GM21529 (cell line): ENCODE data around the gene HACE1.

ENCODE experiments used
- ATAC-seq: cut with Tn5 transposase; IDR thresholded peaks from one replicate; pipeline ENCODE4 v1.9.1; 2021; ENCODE audit not compliant: unreplicated experiment

HACE1 gene

GRCh38 chr6:104689551-104690205, 170.0 kb downstream of the HACE1 start:
- no peak for ATAC-seq

DNA sequence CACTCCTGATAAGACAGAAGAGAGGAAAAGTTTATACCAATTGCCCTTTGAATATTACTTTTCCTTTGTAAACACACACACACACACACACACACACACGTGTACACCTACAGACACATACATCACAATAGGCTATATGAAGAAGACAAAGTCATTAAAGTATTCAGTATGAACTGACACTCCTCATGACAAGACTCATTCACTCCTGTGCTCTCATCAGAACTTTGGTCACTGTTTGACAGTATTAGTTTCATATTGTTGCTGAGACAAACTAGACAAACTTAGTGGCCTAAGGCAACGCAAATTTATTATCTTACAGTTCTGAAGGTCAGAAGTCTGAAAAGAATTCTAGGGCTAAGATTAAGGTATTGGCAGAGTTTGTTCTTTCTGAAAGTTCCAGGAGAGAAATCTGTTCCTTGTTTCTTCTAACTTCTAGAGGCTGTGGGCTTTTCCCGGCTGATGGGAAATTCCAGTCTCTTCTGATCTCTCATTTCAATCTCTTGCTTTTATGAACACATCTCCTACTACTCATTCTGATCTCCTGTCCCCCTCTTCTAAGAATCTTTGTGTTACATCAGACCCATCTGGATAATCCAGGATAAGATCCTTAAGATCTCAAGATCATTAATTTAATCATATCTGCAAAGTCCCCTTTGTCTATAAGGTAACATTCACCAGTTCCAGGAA, 171.3 kb downstream of the HACE1 start:
- ATAC-seq: peak; percentile 79

DNA sequence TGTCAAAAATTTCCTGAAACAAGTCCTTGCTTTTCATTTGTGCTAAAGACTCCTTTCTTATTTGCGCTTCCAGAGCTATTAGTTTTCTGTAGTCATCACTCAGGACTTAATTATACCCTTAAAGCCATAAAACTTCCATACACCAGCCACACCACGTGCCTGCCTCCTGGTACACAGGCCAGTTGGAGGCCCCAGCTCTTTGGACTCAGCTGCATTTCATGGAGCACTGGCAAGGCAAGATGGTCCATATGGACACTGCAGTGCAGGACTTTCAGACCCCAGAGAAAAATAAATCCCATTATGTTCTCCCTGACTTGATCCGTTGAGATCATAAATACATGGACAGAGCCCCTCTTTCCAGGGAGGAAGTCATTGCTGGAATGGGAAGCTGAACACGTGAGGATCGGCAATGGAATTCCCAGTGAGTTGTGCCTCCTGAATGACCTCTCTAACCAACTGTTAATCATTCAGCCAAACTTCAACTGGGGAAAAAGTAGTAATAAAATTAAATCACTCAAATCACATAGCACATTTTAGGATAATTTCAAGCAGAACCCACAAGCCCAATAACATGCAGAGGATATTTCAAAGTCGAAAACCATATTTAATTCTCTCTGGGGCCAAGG, 173.1 kb downstream of the HACE1 start:
- no peak for ATAC-seq

- no peak for ATAC-seq
These were observed 173.7 kb downstream of the HACE1 start for GRCh38 chr6:104685871-104686549.

GRCh38 chr6:104684911-104685415, 174.8 kb downstream of the HACE1 start:
- no peak for ATAC-seq

- no peak for ATAC-seq
These were observed 175.9 kb downstream of the HACE1 start for GRCh38 chr6:104683809-104684208.

- ATAC-seq: peak; percentile 80
These were observed 176.7 kb downstream of the HACE1 start for GRCh38 chr6:104682722-104683643.

DNA sequence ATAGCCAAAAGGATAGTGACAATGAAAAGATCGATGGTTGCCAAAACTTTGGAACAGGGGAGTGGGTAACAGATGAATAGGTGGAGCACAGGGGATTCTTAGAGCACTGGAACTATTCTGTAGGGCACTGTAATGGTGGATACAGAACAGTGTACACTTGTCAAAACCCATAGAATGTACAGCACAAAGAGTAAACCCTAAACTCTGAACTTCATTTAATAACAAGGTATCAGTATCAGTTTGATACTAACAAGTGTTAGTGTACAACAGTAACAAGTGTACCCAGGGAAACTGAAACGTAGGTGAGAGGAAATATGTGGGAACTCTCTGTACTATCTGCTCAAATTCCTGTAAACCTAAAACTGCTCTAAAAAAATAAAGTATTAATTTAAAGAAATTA, 179.2 kb downstream of the HACE1 start:
- no peak for ATAC-seq

DNA sequence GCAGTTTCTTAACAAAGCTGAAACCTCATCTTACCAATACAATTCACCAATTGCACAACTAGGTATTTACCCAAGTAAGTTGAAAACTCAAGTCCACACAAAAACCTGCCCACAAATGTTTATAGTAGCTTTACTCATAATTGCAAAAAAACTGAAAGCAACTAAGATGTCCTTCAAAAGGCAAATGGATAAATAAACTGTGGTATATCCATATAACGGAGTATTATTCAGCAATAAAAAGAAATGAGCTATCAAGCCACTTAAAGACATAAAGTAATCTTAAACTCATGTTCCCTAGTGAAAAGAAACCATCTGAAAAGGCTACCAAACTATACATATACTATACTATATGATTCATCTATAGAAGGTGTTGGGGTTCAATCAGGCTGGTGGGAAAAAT, 179.7 kb downstream of the HACE1 start:
- no peak for ATAC-seq
